HG03565 (cell line): ENCODE results near the gene DCC.

ENCODE experiments used
- ATAC-seq: cut with Tn5 transposase; IDR thresholded peaks from one replicate; pipeline ENCODE4 v1.9.1; 2021; ENCODE audit warnings: mild to moderate bottlenecking, moderate library complexity; ENCODE audit not compliant: unreplicated experiment

The DCC gene

DNA sequence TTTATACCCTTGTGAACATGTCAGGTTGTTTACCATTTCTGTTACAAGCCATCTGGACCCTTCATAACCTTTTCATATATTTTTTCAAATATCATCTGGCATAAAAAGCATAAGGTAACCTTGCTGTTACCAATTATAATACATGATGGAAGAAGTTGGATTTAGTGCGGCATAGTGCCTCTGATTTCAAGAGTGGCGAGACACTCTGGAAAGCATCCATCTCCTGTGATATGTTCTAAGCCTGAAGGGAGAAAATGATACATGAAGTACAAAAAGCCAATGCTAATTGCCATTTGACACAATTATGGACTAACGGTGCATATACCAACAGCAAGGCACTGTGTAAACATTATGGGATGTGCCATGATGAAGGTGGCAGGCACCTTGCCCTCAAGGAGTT, 75.1 kb downstream of the DCC start:
- no peak for ATAC-seq

DNA sequence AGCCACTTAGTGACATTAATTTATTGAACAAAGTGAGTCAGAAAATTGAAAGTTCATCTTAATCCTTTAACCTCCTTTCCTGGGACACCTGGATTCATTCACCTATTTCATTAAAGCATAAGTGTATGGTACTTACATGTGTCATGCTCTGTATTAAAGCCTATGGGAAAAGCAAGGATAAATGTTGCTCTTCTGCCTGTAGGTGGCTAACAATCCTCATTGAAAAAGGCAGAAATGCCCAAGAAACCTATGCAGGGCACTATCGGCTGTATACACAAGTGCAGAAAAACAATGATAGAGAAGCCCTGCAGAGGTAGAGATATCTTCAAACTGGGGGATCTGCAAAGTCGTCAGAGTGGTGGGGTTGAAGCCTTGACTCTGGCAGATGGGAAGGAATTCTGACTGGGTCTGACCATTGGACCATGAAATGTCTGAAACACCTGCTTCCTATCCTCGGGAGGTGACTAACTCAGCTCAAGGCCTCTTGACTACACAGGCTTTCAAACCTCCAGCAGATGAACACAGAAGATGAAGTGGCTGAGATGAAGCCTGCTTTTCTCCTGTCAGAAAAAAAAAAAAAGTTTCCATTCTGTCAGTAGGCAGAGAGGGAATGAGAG, 83.1 kb downstream of the DCC start:
- no peak for ATAC-seq

DNA sequence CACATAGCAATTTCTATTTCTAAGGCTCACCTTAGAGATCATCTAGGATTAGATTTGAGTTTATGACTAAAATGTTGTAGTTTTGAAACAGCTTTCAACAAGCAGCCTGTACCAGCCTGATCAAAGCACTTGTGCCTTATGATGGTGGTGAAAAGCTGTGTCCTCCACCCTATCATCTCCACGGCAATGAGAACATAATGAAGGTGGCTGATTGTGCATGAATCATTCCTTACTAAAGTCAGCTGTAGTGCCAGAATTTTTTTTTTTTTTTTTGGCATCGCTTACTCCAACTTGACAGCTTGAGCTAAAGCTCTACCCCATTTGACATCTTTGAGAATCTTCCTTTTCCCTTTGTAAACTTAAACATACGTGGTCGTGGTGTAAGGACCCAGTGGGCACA, 86.0 kb downstream of the DCC start:
- ATAC-seq: no peak

DNA sequence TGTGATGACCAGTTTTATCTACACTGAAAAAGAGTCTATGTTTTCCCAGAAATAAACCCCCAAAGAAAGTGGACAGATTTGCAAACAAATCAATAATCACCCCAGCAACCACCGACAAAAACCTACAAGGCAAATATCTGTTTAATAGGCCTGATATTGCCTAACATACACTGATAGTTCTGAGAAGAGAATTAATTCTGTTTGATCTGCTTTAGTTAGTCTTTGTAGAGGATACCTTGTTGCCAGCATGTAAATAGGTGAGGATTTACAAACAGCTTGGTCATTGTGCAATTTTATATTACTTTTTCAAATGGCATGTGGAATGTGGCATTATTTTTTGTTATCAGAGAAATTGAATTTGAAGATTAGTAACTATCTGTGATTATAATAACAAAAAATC, 86.5 kb downstream of the DCC start:
- ATAC-seq: no peak

- no peak for ATAC-seq
Observed at GRCh38 chr18:52427521-52428175, 87.7 kb downstream of the DCC start.

GRCh38 chr18:52431683-52432082, 91.7 kb downstream of the DCC start:
- ATAC-seq: no peak

DNA sequence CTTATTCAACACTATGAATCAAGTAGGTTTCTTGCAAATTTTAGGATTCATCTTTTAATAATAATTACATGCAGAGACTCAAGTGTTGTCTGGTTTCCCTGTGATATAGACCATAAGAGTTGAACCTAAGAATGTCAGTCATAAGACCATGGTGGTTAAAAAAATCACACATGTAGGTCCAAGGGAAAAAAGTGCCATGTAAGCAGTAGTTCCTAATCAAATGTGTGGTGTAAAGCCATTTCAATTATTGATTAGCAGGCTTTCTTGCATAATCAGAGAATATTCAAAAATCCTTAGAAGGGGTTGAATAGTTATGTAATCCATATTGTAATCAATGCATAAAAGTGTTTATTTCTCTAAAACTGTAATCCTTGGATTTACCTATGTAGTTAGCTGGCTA, 93.8 kb downstream of the DCC start:
- no peak for ATAC-seq

- ATAC-seq: no peak
Observed at GRCh38 chr18:52435301-52435700, 95.3 kb downstream of the DCC start.

DNA sequence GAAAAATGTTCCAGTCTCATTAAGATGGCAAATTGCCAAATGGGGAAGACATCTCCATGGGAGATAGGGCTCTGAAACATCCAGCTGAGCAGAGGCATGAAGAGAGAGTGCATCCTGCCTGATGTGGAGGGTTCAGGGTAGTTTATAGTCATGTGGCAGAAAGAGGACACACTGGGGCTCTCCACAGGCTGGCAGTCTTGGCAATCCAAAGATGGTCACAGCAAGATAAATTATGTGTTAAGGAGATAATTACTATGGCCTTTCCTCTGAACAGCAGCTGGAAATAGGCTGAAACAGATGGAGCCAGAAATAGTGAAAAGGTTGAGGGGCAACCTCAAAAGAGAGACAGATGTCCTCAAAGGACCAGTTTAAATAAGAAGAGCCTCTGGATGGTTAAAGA, 97.2 kb downstream of the DCC start:
- no peak for ATAC-seq

- no peak for ATAC-seq
Observed at GRCh38 chr18:52439457-52439856, 99.5 kb downstream of the DCC start.

GRCh38 chr18:52441794-52442193, 101.8 kb downstream of the DCC start:
- no peak for ATAC-seq

DNA sequence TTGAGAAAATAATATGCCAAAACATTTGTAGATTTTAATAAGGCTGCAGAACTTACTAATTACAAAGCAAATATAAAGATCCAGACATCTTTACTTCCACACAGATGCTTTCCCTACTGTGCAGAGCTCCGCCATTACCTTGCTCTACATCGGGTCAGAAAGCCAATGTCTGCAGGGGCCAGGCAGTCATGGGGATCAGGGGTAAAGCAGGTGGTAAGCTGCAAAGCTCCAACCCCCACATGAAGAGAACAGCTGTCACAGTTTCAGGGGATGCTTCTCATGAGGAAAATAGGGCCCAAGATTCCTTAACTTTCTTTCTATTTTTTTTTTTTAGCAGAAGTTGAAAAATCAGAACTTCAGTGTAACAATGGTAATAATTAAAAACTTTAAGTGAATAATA, 102.7 kb downstream of the DCC start:
- ATAC-seq: no peak

GRCh38 chr18:52451256-52451655, 111.3 kb downstream of the DCC start:
- ATAC-seq: no peak

GRCh38 chr18:52451851-52452250, 111.9 kb downstream of the DCC start:
- ATAC-seq: no peak

DNA sequence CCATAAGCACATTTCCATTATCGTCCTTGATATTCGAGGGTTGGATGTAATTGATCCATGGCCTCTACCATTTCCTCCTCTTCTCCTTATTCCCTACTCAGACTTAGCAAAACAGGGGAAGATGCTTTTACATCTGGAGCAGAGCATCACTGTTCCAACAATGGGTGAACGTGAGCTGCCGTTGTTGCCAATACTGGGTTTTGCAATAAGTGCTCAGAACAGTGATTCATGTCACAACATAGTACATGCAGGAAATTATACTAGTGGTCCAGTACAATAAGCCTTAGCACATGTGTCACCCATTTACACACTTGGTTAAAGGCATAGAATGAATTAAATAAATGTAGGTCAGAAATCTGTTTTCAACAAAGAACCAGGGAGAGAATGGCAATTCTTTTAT, 112.4 kb downstream of the DCC start:
- no peak for ATAC-seq

DNA sequence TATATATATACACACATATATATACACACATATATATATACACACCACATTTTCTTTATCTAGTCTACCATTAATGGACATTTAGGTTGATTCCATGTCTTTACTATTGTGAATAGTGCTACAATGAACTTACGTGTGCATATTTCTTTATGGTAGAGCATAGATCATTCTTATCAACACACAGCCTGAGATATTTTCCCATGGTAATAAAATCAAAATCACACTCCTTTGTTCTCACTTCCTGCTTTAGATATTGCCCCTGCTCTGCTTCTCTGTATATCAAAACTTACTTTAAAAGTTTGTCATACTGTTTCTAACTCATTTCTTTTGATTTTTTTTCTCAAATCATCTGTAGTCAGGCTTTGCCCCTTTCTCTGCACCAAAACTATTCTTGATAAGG, 119.9 kb downstream of the DCC start:
- no peak for ATAC-seq

GRCh38 chr18:52462853-52463252, 122.9 kb downstream of the DCC start:
- no peak for ATAC-seq

DNA sequence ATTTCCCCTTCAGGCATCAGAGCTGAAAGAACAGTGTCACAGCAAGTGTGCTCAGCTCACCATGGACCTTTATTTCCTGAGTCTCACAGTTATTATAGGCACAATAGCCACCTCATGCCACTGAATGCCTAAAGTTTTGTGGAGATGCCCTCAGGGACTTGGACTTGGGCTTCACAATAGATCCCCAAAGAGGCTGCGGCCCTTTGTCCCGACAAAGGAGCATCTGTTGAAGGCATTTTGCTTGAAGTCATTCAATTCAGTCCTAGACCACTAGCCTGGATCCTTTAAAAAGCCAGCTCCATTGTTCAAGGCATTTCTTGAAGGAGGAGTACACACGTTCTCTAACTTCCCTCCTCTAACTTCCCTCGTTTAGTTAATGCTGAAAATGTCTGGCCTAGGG, 125.4 kb downstream of the DCC start:
- no peak for ATAC-seq

GRCh38 chr18:52468496-52468895, 128.5 kb downstream of the DCC start:
- ATAC-seq: no peak

GRCh38 chr18:52475325-52475724, 135.3 kb downstream of the DCC start:
- ATAC-seq: no peak

GRCh38 chr18:52481116-52481515, 141.1 kb downstream of the DCC start:
- ATAC-seq: no peak

GRCh38 chr18:52484977-52485376, 145.0 kb downstream of the DCC start:
- no peak for ATAC-seq

GRCh38 chr18:52486052-52486451, 146.1 kb downstream of the DCC start:
- no peak for ATAC-seq
